HG03025 (cell line): ENCODE data around the gene CDKL1.

ENCODE experiments used
- ATAC-seq: cut with Tn5 transposase; IDR thresholded peaks from one replicate; pipeline ENCODE4 v1.9.1; 2021; ENCODE audit warnings: mild to moderate bottlenecking, moderate library complexity; ENCODE audit not compliant: unreplicated experiment, low FRiP score

The CDKL1 gene

GRCh38 chr14:50396631-50397389, at the start of gene CDKL1:
TSS of gene CDKL1 (minus strand) at chr14:50396881. CDS start at chr14:50395868, 1,013 bp downstream.
- peak; percentile 40 for ATAC-seq

GRCh38 chr14:50434528-50434927, 37.8 kb upstream of the CDKL1 start:
- ATAC-seq: no peak

- ATAC-seq: no peak
Measured at GRCh38 chr14:50432131-50432530, 35.5 kb upstream of the CDKL1 start.

GRCh38 chr14:50425816-50426215, 29.1 kb upstream of the CDKL1 start:
- ATAC-seq: no peak

- ATAC-seq: no peak
Measured at GRCh38 chr14:50425105-50425504, 28.4 kb upstream of the CDKL1 start.

GRCh38 chr14:50423529-50423928, 26.8 kb upstream of the CDKL1 start:
- ATAC-seq: no peak

- ATAC-seq: no peak
Measured at GRCh38 chr14:50421499-50421898, 24.8 kb upstream of the CDKL1 start.

- no peak for ATAC-seq
Measured at GRCh38 chr14:50417853-50418252, 21.2 kb upstream of the CDKL1 start.

GRCh38 chr14:50410921-50411320, 14.2 kb upstream of the CDKL1 start:
- no peak for ATAC-seq

- no peak for ATAC-seq
Measured at GRCh38 chr14:50410071-50410470, 13.4 kb upstream of the CDKL1 start.

GRCh38 chr14:50407111-50407812, 10.6 kb upstream of the CDKL1 start:
- no peak for ATAC-seq

GRCh38 chr14:50403419-50403818, 6.7 kb upstream of the CDKL1 start:
- no peak for ATAC-seq

GRCh38 chr14:50402965-50403364, 6.3 kb upstream of the CDKL1 start:
- no peak for ATAC-seq

- no peak for ATAC-seq
Measured at GRCh38 chr14:50400461-50400860, 3.8 kb upstream of the CDKL1 start.

- no peak for ATAC-seq
Measured at GRCh38 chr14:50399251-50400032, 2.8 kb upstream of the CDKL1 start.

GRCh38 chr14:50398189-50398580, 1.5 kb upstream of the CDKL1 start:
- no peak for ATAC-seq

GRCh38 chr14:50397390-50398188, 908 bp upstream of the CDKL1 start:
- ATAC-seq: no peak

- ATAC-seq: no peak
Measured at GRCh38 chr14:50395448-50395847, 1.2 kb downstream of the CDKL1 start.

- ATAC-seq: no peak
Measured at GRCh38 chr14:50394713-50395112, 2.0 kb downstream of the CDKL1 start.

GRCh38 chr14:50389668-50390441, 6.8 kb downstream of the CDKL1 start:
- no peak for ATAC-seq
